ENCODE data around the gene TRIM17.

Gene TRIM17

GRCh38 chr1:228416217-228416933 is at the start of gene TRIM17:
Gene TRIM17 (minus strand): TSS chr1:228416861. CDS start chr1:228415072, 1,789 bp downstream.
- DNase-seq (ENCODE audit: low read depth in 2 of 2): no peak

GRCh38 chr1:228465571-228466146 is 49.0 kb upstream of the TRIM17 start:
- no peak for DNase-seq (ENCODE audit: low read depth in 2 of 2)

GRCh38 chr1:228465141-228465540 is 48.5 kb upstream of the TRIM17 start:
- DNase-seq (ENCODE audit: low read depth in 2 of 2): no peak

GRCh38 chr1:228464487-228464983 is 47.9 kb upstream of the TRIM17 start:
- peak; percentile 47 to 57 for DNase-seq (ENCODE audit: low read depth in 2 of 2)

- no peak for DNase-seq (ENCODE audit: low read depth in 2 of 2)
Measured at GRCh38 chr1:228463559-228464455, 47.1 kb upstream of the TRIM17 start.

- no peak for DNase-seq (ENCODE audit: low read depth in 2 of 2)
Measured at GRCh38 chr1:228463009-228463558, 46.4 kb upstream of the TRIM17 start.

GRCh38 chr1:228462560-228462959 is 45.9 kb upstream of the TRIM17 start:
- no peak for DNase-seq (ENCODE audit: low read depth in 2 of 2)

- no peak for DNase-seq (ENCODE audit: low read depth in 2 of 2)
Measured at GRCh38 chr1:228460821-228461220, 44.2 kb upstream of the TRIM17 start.

- peak; percentile 40 to 54 for DNase-seq (ENCODE audit: low read depth in 2 of 2)
Measured at GRCh38 chr1:228459091-228459993, 42.7 kb upstream of the TRIM17 start.

GRCh38 chr1:228457396-228458176 is 40.9 kb upstream of the TRIM17 start:
- peak; percentile 97 to 98 for DNase-seq (ENCODE audit: low read depth in 2 of 2)

- DNase-seq (ENCODE audit: low read depth in 2 of 2): no peak
Measured at GRCh38 chr1:228457017-228457395, 40.3 kb upstream of the TRIM17 start.

GRCh38 chr1:228456252-228457016 is 39.8 kb upstream of the TRIM17 start:
- no peak for DNase-seq (ENCODE audit: low read depth in 2 of 2)

- no peak for DNase-seq (ENCODE audit: low read depth in 2 of 2)
Measured at GRCh38 chr1:228455715-228456114, 39.1 kb upstream of the TRIM17 start.

GRCh38 chr1:228454238-228454637 is 37.6 kb upstream of the TRIM17 start:
- DNase-seq (ENCODE audit: low read depth in 2 of 2): no peak

GRCh38 chr1:228453614-228454013 is 37.0 kb upstream of the TRIM17 start:
- DNase-seq (ENCODE audit: low read depth in 2 of 2): no peak

- no peak for DNase-seq (ENCODE audit: low read depth in 2 of 2)
Measured at GRCh38 chr1:228453022-228453560, 36.4 kb upstream of the TRIM17 start.

GRCh38 chr1:228452194-228453021 is 35.7 kb upstream of the TRIM17 start:
- DNase-seq (ENCODE audit: low read depth in 2 of 2): no peak

GRCh38 chr1:228450200-228450599 is 33.5 kb upstream of the TRIM17 start:
- DNase-seq (ENCODE audit: low read depth in 2 of 2): no peak
